ENCODE measurements around the gene WTAP.
"Not testable (repeated sequence)": the region's sequence is repeated elsewhere in the genome, so short reads cannot be mapped to it uniquely, and the experiment has no call there.

WTAP gene

GRCh38 chr6:159739341-159739740 lies 12.0 kb downstream of the WTAP start:
- H3K4me3 ChIP-seq (ENCODE audit: control insufficient read depth, low read depth, low read length): no peak overlapping the region
- no peak for DNase-seq (ENCODE audit: low read depth)
- no peak for TF ChIP-seq CTCF (conservative IDR thresholded peaks at IDR 0.05; ENCODE audit: control insufficient read depth, insufficient read depth, low read depth, low read length)

- no peak for DNase-seq (ENCODE audit: low read depth)
- H3K4me3 ChIP-seq (ENCODE audit: control insufficient read depth, low read depth, low read length): no peak overlapping the region
- no peak for TF ChIP-seq CTCF (conservative IDR thresholded peaks at IDR 0.05; ENCODE audit: control insufficient read depth, insufficient read depth, low read depth, low read length)
Observed at GRCh38 chr6:159742165-159742564, 14.9 kb downstream of the WTAP start.

GRCh38 chr6:159745081-159745480 lies 17.8 kb downstream of the WTAP start:
- H3K4me3 ChIP-seq (ENCODE audit: control insufficient read depth, low read depth, low read length): no peak overlapping the region
- DNase-seq (ENCODE audit: low read depth): no peak
- TF ChIP-seq CTCF (conservative IDR thresholded peaks at IDR 0.05; ENCODE audit: control insufficient read depth, insufficient read depth, low read depth, low read length): no peak

- no peak overlapping the region for H3K4me3 ChIP-seq (ENCODE audit: control insufficient read depth, low read depth, low read length)
- no peak for TF ChIP-seq CTCF (conservative IDR thresholded peaks at IDR 0.05; ENCODE audit: control insufficient read depth, insufficient read depth, low read depth, low read length)
- DNase-seq (ENCODE audit: low read depth): no peak
Observed at GRCh38 chr6:159746759-159747158, 19.5 kb downstream of the WTAP start.

- DNase-seq (ENCODE audit: low read depth): not testable (repeated sequence)
Observed at GRCh38 chr6:159748127-159748526, 20.8 kb downstream of the WTAP start.

GRCh38 chr6:159751448-159751847 lies 24.1 kb downstream of the WTAP start:
- TF ChIP-seq CTCF (conservative IDR thresholded peaks at IDR 0.05; ENCODE audit: control insufficient read depth, insufficient read depth, low read depth, low read length): no peak
- no peak for DNase-seq (ENCODE audit: low read depth)
- no peak overlapping the region for H3K4me3 ChIP-seq (ENCODE audit: control insufficient read depth, low read depth, low read length)

More at GRCh38 chr6:159748127-159748526, 20.8 kb downstream of the WTAP start:
- not testable (repeated sequence) for H3K4me3 ChIP-seq (ENCODE audit: control insufficient read depth, low read depth, low read length)

- TF ChIP-seq CTCF (conservative IDR thresholded peaks at IDR 0.05; ENCODE audit: control insufficient read depth, insufficient read depth, low read depth, low read length): no peak
- H3K4me3 ChIP-seq (ENCODE audit: control insufficient read depth, low read depth, low read length): no peak overlapping the region
- DNase-seq (ENCODE audit: low read depth): peak; percentile 31
Observed at GRCh38 chr6:159753081-159753872, 26.0 kb downstream of the WTAP start.

All from fibroblast of mammary gland (primary cell).